WTC11 (cell line): ENCODE measurements around the gene PHACTR3. TPM values are rescaled to one million over a fixed set of nuclear protein-coding genes. Genes with fewer than 3 reads are reported as not detected.

Experiments
- ATAC-seq: fragments of 200-7000 bp; cut with Tn5 transposase; 2 replicates; pipeline ENCODE4 v1.10.0; 2021; ENCODE audit warnings: mild to moderate bottlenecking, moderate library complexity
- CTCF ChIA-PET: fragments of 300-600 bp; sonication (Branson Sonifier 250); formaldehyde crosslinking; loops from one replicate; lab custom pipeline; 2021; ENCODE audit warnings: antibody characterized with exemption; lab: Charles Lee
- POLR2A ChIA-PET: fragments of 350-600 bp; sonication (Branson Sonifier 250); formaldehyde crosslinking; loops from one replicate; lab custom pipeline; 2021; ENCODE audit warnings: antibody characterized with exemption; lab: Charles Lee
- DNase-seq: peaks from one replicate; pipeline ENCODE4 v3.0.0; 2021; ENCODE audit warnings: low spot score
- H3K27ac Mint-ChIP-seq: 2 replicates; pipeline ENCODE4 v1.8.0; 2021; ENCODE audit warnings: mixed read lengths
- H3K27me3 Mint-ChIP-seq: 2 replicates; pipeline ENCODE4 v1.8.0; 2021; ENCODE audit warnings: low read depth, mild to moderate bottlenecking, moderate library complexity, mixed read lengths
- H3K36me3 Mint-ChIP-seq: 2 replicates; pipeline ENCODE4 v1.8.0; 2021; ENCODE audit warnings: mixed read lengths
- H3K4me1 Mint-ChIP-seq: 2 replicates; pipeline ENCODE4 v1.8.0; 2022; ENCODE audit warnings: mixed read lengths
- H3K4me3 Mint-ChIP-seq: 2 replicates; pipeline ENCODE4 v1.8.0; 2021; ENCODE audit warnings: mild to moderate bottlenecking, moderate library complexity, mixed read lengths
- H3K9me3 Mint-ChIP-seq: 2 replicates; pipeline ENCODE4 v1.8.0; 2021; ENCODE audit warnings: mixed read lengths
- AFF4 ChIP-seq: sonication (generic); formaldehyde crosslinking; IDR thresholded peaks from 2 replicates; pipeline ENCODE4 v1.8.1; 2023; ENCODE audit warnings: mild to moderate bottlenecking, missing genetic modification reagents, borderline replicate concordance
- ATF1 ChIP-seq: sonication (generic); formaldehyde crosslinking; IDR thresholded peaks from 2 replicates; pipeline ENCODE4 v1.8.1; 2023; ENCODE audit warnings: mild to moderate bottlenecking, moderate library complexity, missing genetic modification reagents
- ATF3 ChIP-seq: sonication (generic); formaldehyde crosslinking; conservative IDR thresholded peaks from 2 replicates; pipeline ENCODE4 v1.8.1; 2022; ENCODE audit warnings: mild to moderate bottlenecking, missing genetic modification reagents
- CBFB ChIP-seq: sonication (generic); formaldehyde crosslinking; IDR thresholded peaks from 2 replicates; pipeline ENCODE4 v1.8.1; 2022; ENCODE audit warnings: mild to moderate bottlenecking, low read depth, missing genetic modification reagents
- ELF4 ChIP-seq: sonication (generic); formaldehyde crosslinking; IDR thresholded peaks from 2 replicates; pipeline ENCODE4 v1.8.1; 2022; ENCODE audit warnings: low read depth, mild to moderate bottlenecking, moderate library complexity, missing genetic modification reagents
- ESRRA ChIP-seq: sonication (generic); formaldehyde crosslinking; IDR thresholded peaks from 2 replicates; pipeline ENCODE4 v1.8.1; 2022; ENCODE audit warnings: mild to moderate bottlenecking, missing genetic modification reagents, borderline replicate concordance
- FOXP1 ChIP-seq: sonication (generic); formaldehyde crosslinking; IDR thresholded peaks from 2 replicates; pipeline ENCODE4 v1.8.0; 2022; ENCODE audit warnings: missing genetic modification reagents, mild to moderate bottlenecking, moderate library complexity, borderline replicate concordance
- GABPB1 ChIP-seq: sonication (generic); formaldehyde crosslinking; IDR thresholded peaks from 2 replicates; pipeline ENCODE4 v1.8.1; 2023; ENCODE audit warnings: mild to moderate bottlenecking, missing genetic modification reagents
- JAZF1 ChIP-seq: fragments of 250-450 bp; sonication (Bioruptor Pico); IDR thresholded peaks from 2 replicates; pipeline ENCODE4 v1.9.0; 2021; ENCODE audit warnings: moderate library complexity, mild to moderate bottlenecking, inconsistent platforms
- MYBL2 ChIP-seq: sonication (generic); formaldehyde crosslinking; IDR thresholded peaks from 2 replicates; pipeline ENCODE4 v1.8.1; 2023; ENCODE audit warnings: mild to moderate bottlenecking, moderate library complexity, missing genetic modification reagents
- NFATC4 ChIP-seq: fragments of 250-450 bp; sonication (Bioruptor Pico); IDR thresholded peaks from 2 replicates; pipeline ENCODE4 v1.9.0; 2021; ENCODE audit warnings: mild to moderate bottlenecking
- NR3C1 ChIP-seq: sonication (generic); formaldehyde crosslinking; conservative IDR thresholded peaks from 2 replicates; pipeline ENCODE4 v1.8.1; 2023; ENCODE audit warnings: low read depth, mild to moderate bottlenecking, missing genetic modification reagents
- RORB ChIP-seq: fragments of 250-450 bp; sonication (Bioruptor Pico); IDR thresholded peaks from 2 replicates; pipeline ENCODE4 v1.9.0; 2021; ENCODE audit warnings: mild to moderate bottlenecking
- TEAD4 ChIP-seq: sonication (generic); formaldehyde crosslinking; IDR thresholded peaks from 2 replicates; pipeline ENCODE4 v1.8.0; 2022; ENCODE audit warnings: mild to moderate bottlenecking, missing genetic modification reagents
- USF1 ChIP-seq: sonication (generic); formaldehyde crosslinking; IDR thresholded peaks from 2 replicates; pipeline ENCODE4 v1.8.0; 2022; ENCODE audit warnings: mild to moderate bottlenecking, missing genetic modification reagents
- ZBTB21 ChIP-seq: sonication (generic); formaldehyde crosslinking; IDR thresholded peaks from 2 replicates; pipeline ENCODE4 v1.8.1; 2023; ENCODE audit warnings: mild to moderate bottlenecking, missing genetic modification reagents, borderline replicate concordance
- ZMAT4 ChIP-seq: fragments of 250-450 bp; sonication (Bioruptor Pico); IDR thresholded peaks from 2 replicates; pipeline ENCODE4 v1.9.0; 2021; ENCODE audit warnings: mild to moderate bottlenecking
- ZNF121 ChIP-seq: sonication (generic); formaldehyde crosslinking; IDR thresholded peaks from 2 replicates; pipeline ENCODE4 v1.8.0; 2023; ENCODE audit warnings: missing genetic modification reagents
- ZNF219 ChIP-seq: sonication (generic); formaldehyde crosslinking; IDR thresholded peaks from 2 replicates; pipeline ENCODE4 v1.8.0; 2023; ENCODE audit warnings: missing genetic modification reagents, mild to moderate bottlenecking, borderline replicate concordance
- ZNF263 ChIP-seq: sonication (generic); formaldehyde crosslinking; IDR thresholded peaks from 2 replicates; pipeline ENCODE4 v1.8.1; 2022; ENCODE audit warnings: low read depth, mild to moderate bottlenecking, moderate library complexity, missing genetic modification reagents
- ZNF423 ChIP-seq: fragments of 250-450 bp; sonication (Bioruptor Pico); IDR thresholded peaks from 2 replicates; pipeline ENCODE4 v2.1.2; 2022; ENCODE audit warnings: mild to moderate bottlenecking, moderate library complexity
- total RNA-seq: library from RNA; stranded (reverse); gene quantifications from 3 replicates; pipeline ENCODE4 v1.2.3, GENCODE V29; 2021
- TF ChIP-seq, protein P1 (sequence below): sonication (generic); formaldehyde crosslinking; IDR thresholded peaks from 2 replicates; pipeline ENCODE4 v1.8.0; 2023; ENCODE audit warnings: missing genetic modification reagents
- TF ChIP-seq, protein P2 (sequence below): fragments of 250-450 bp; sonication (Bioruptor Pico); IDR thresholded peaks from 2 replicates; pipeline ENCODE4 v1.9.0; 2021; ENCODE audit warnings: mild to moderate bottlenecking, borderline replicate concordance

The PHACTR3 gene
- total RNA-seq, 1 experiment from 2014 or later = 0.28 TPM

DNA sequence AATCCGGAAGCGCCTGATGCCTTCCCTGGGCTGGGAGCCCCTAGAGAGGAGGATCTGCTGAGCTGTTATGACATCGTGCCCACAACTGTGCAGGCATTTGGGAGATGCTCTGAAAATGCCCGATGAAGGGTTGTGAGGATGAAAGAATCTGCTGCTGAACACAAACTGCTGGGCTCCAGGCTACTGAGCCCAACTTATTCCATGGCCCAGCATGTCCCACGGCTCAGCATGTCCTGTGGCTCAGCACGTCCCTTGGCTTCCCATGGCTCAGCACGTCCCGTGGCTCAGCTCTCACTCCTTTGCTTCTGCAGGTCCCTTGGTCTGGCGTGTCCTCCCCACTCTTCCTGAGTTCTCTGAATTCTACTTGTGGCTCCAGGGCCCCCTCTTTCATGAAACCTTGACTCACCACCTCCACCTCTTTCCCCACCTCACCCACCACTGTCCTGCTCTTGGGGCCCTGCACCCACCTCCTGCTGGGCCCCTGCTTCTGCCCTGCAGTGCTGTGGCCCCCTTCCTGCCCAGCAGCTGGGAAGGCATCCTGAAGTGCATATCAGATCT is 80.4 kb downstream of the PHACTR3 start (continued):
- TF ChIP-seq FOXP1 (no peak), ATF1 (no peak), ZNF263 (no peak), USF1 (CRISPR knock-in tag) (no peak), NFATC4 (CRISPR knock-in tag) (no peak), ZBTB21 (no peak)

DNA sequence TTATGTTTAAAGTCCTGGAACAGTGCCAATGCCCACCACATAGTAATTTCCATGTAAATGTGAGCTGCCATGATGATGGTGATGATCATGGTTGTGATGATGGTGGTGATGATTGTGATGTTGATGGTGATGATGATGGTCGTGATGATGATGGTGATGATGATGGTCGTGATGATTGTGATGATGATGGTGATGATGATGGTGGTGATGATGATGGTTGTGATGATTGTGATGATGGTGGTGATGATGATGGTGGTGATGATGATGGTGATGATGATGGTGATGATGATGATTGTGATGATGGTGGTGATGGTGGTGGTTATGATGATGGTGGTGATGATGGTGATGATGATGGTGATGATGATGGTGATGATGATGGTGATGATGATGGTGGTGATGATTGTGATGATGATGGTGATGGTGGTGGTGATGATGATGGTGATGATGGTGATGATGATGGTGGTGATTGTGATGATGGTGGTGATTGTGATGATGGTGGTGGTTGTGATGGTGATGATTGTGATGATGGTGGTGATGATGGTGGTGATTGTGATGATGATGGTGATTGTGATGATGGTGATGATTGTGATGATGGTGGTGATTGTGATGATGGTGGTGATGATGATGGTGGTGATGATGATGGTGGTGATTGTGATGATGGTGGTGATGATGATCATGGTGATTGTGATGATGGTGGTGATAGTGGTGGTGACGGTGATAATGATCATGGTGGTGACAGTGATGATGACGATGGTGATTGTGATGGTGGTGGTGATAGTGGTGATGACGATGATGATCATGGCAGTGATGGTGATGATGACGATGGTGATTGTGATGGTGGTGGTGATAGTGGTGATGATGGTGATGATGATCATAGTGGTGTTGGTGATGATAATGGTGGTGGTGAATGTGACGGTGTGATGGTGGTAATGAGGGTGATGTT is 82.3 kb downstream of the PHACTR3 start:
- CTCF ChIA-PET = no interaction called here
- H3K36me3 Mint-ChIP-seq = no peaks in the 10 kb centered on the region
- peaks cover 16% of the 10 kb centered on the region for H3K9me3 Mint-ChIP-seq
- DNase-seq (no peak), ATAC-seq (no peak)
- no peak for TF ChIP-seq ZNF423 (CRISPR knock-in tag)
- no peak for TF ChIP-seq ZNF219 (CRISPR knock-in tag)
- no peak for TF ChIP-seq ZMAT4 (CRISPR knock-in tag)
- no peak for TF ChIP-seq ZNF263
- no peak for TF ChIP-seq TEAD4 (CRISPR knock-in tag)
- TF ChIP-seq NR3C1 (CRISPR knock-in tag) = no peak
- TF ChIP-seq JAZF1 (CRISPR knock-in tag) = no peak
- no peak for TF ChIP-seq CBFB (CRISPR knock-in tag)
- TF ChIP-seq ZNF121 (CRISPR knock-in tag) = no peak
- no peak for TF ChIP-seq FOXP1
- no peak for TF ChIP-seq USF1 (CRISPR knock-in tag)
- no peak for TF ChIP-seq GABPB1 (CRISPR knock-in tag)
- TF ChIP-seq ELF4 (CRISPR knock-in tag) = no peak
- TF ChIP-seq RORB (CRISPR knock-in tag) = no peak
- TF ChIP-seq ESRRA (CRISPR knock-in tag) = no peak
- TF ChIP-seq, protein P1, sequence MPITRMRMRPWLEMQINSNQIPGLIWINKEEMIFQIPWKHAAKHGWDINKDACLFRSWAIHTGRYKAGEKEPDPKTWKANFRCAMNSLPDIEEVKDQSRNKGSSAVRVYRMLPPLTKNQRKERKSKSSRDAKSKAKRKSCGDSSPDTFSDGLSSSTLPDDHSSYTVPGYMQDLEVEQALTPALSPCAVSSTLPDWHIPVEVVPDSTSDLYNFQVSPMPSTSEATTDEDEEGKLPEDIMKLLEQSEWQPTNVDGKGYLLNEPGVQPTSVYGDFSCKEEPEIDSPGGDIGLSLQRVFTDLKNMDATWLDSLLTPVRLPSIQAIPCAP (CRISPR knock-in tag) = no peak
- peaks cover 29% of the 10 kb centered on the region for H3K27me3 Mint-ChIP-seq
- H3K4me1 Mint-ChIP-seq = no peaks in the 10 kb centered on the region
- no peak overlapping the region for H3K4me3 Mint-ChIP-seq
- H3K27ac Mint-ChIP-seq = no peak overlapping the region
- POLR2A ChIA-PET = no interaction called here

- peaks cover 27% of the 10 kb centered on the region for H3K27me3 Mint-ChIP-seq
- no peak overlapping the region for H3K4me3 Mint-ChIP-seq
- ATAC-seq (no peak), DNase-seq (no peak)
- peaks cover 16% of the 10 kb centered on the region for H3K9me3 Mint-ChIP-seq
- H3K4me1 Mint-ChIP-seq = no peaks in the 10 kb centered on the region
- POLR2A ChIA-PET = no interaction called here
- CTCF ChIA-PET = no interaction called here
- no peaks in the 10 kb centered on the region for H3K36me3 Mint-ChIP-seq
- no peak overlapping the region for H3K27ac Mint-ChIP-seq
- no peak for TF ChIP-seq MYBL2 (CRISPR knock-in tag)
- TF ChIP-seq AFF4 = no peak
- TF ChIP-seq, protein P2, sequence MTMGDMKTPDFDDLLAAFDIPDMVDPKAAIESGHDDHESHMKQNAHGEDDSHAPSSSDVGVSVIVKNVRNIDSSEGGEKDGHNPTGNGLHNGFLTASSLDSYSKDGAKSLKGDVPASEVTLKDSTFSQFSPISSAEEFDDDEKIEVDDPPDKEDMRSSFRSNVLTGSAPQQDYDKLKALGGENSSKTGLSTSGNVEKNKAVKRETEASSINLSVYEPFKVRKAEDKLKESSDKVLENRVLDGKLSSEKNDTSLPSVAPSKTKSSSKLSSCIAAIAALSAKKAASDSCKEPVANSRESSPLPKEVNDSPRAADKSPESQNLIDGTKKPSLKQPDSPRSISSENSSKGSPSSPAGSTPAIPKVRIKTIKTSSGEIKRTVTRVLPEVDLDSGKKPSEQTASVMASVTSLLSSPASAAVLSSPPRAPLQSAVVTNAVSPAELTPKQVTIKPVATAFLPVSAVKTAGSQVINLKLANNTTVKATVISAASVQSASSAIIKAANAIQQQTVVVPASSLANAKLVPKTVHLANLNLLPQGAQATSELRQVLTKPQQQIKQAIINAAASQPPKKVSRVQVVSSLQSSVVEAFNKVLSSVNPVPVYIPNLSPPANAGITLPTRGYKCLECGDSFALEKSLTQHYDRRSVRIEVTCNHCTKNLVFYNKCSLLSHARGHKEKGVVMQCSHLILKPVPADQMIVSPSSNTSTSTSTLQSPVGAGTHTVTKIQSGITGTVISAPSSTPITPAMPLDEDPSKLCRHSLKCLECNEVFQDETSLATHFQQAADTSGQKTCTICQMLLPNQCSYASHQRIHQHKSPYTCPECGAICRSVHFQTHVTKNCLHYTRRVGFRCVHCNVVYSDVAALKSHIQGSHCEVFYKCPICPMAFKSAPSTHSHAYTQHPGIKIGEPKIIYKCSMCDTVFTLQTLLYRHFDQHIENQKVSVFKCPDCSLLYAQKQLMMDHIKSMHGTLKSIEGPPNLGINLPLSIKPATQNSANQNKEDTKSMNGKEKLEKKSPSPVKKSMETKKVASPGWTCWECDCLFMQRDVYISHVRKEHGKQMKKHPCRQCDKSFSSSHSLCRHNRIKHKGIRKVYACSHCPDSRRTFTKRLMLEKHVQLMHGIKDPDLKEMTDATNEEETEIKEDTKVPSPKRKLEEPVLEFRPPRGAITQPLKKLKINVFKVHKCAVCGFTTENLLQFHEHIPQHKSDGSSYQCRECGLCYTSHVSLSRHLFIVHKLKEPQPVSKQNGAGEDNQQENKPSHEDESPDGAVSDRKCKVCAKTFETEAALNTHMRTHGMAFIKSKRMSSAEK (CRISPR knock-in tag) = no peak
- no peak for TF ChIP-seq ATF3 (CRISPR knock-in tag)
These were observed 84.0 kb downstream of the PHACTR3 start for GRCh38 chr20:59688356-59688755.
